Measurements from ENCODE around the gene CDK19.

CDK19 gene

DNA sequence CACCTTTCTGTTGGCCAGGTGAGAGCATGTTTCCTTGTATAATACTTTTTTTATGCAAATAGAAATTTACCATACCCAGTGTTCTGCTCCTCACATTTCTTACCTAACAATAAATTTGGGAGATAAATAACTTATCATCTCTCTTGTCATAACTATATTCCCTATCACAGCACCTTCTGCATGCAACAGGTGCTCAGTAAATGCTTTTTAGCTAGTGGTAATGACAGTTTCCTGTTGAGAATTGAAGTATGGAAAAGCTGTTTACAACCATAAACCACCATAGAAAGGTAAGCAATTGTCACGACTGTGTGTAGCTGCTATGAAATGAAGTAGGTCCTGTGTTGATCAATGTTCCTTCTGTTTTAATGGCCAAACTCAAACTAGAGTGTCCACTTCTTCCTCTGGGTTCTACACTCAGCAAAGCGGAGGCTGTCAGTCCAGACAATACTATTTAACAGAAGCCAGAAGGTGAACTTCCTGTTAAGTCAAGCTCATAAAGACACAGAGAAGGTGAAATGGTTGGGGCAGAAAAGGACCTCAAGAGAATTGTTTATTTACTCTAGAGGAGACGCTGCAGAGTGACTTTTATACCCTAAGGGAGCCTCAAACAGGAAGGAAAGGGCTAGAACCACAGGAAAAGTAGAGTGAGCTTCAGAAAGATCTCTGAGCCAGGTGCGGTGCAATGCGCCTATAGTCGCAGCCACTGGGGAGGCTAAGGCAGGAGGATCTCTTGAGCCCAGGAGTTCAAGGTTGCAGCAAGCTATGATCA, 254.8 kb downstream of the CDK19 start:
- TF ChIP-seq ZFX (IDR thresholded peaks at IDR 0.05), result no peak
- TF ChIP-seq, protein P1, sequence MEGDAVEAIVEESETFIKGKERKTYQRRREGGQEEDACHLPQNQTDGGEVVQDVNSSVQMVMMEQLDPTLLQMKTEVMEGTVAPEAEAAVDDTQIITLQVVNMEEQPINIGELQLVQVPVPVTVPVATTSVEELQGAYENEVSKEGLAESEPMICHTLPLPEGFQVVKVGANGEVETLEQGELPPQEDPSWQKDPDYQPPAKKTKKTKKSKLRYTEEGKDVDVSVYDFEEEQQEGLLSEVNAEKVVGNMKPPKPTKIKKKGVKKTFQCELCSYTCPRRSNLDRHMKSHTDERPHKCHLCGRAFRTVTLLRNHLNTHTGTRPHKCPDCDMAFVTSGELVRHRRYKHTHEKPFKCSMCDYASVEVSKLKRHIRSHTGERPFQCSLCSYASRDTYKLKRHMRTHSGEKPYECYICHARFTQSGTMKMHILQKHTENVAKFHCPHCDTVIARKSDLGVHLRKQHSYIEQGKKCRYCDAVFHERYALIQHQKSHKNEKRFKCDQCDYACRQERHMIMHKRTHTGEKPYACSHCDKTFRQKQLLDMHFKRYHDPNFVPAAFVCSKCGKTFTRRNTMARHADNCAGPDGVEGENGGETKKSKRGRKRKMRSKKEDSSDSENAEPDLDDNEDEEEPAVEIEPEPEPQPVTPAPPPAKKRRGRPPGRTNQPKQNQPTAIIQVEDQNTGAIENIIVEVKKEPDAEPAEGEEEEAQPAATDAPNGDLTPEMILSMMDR (conservative IDR thresholded peaks at IDR 0.05), result no peak
- no peak overlapping the region for H3K27ac ChIP-seq

All from C4-2B (cell line).